Loucy (cell line): ENCODE measurements around the gene BMPER.

Experiments used
- H2AFZ ChIP-seq: fragments of 200-600 bp; sonication (generic); 2 replicates; pipeline ENCODE4 v1.6.0; 2016; ENCODE audit warnings: antibody characterized with exemption, mild to moderate bottlenecking, low read length, moderate library complexity
- H3F3A ChIP-seq: fragments of 200-600 bp; 2 replicates; pipeline ENCODE4 v1.6.0; 2016; ENCODE audit warnings: antibody characterized with exemption, low read depth, mild to moderate bottlenecking
- H3K27me3 ChIP-seq: fragments of 200-600 bp; sonication (generic); 2 replicates; pipeline ENCODE4 v1.6.1; 2014; ENCODE audit warnings: low read length, mild to moderate bottlenecking; ENCODE audit not compliant: insufficient read depth, poor library complexity, severe bottlenecking
- H3K36me3 ChIP-seq: fragments of 200-600 bp; sonication (generic); 2 replicates; pipeline ENCODE4 v1.6.1; 2016; ENCODE audit warnings: low read length; ENCODE audit not compliant: insufficient read depth
- H3K4me1 ChIP-seq: fragments of 200-600 bp; sonication (generic); 2 replicates; pipeline ENCODE4 v1.5.1; 2014; ENCODE audit warnings: low read length, mild to moderate bottlenecking; ENCODE audit not compliant: insufficient read depth, poor library complexity, severe bottlenecking
- H3K4me2 ChIP-seq: fragments of 200-600 bp; sonication (generic); 2 replicates; pipeline ENCODE4 v1.6.0; 2014; ENCODE audit warnings: antibody characterized with exemption, low read length, low read depth, mild to moderate bottlenecking; ENCODE audit not compliant: poor library complexity, severe bottlenecking
- H3K4me3 ChIP-seq: fragments of 200-600 bp; sonication (generic); 2 replicates; pipeline ENCODE4 v1.5.1; 2014; ENCODE audit warnings: low read length, mild to moderate bottlenecking, mixed read lengths; ENCODE audit not compliant: poor library complexity, severe bottlenecking
- H3K79me2 ChIP-seq: fragments of 200-600 bp; sonication (generic); 2 replicates; pipeline ENCODE4 v1.6.1; 2014; ENCODE audit warnings: low read length; ENCODE audit not compliant: insufficient read depth
- H3K9ac ChIP-seq: fragments of 200-600 bp; sonication (generic); 2 replicates; pipeline ENCODE4 v1.6.0; 2014; ENCODE audit warnings: mild to moderate bottlenecking, low read depth, low read length, moderate library complexity; ENCODE audit not compliant: poor library complexity, severe bottlenecking
- H3K9me2 ChIP-seq: fragments of 200-600 bp; sonication (generic); replicated peaks from 2 replicates; pipeline ENCODE4 v1.6.1; 2016; ENCODE audit warnings: low read depth, low read length, mixed read lengths
- H3K9me3 ChIP-seq: fragments of 200-600 bp; sonication (generic); 2 replicates; pipeline ENCODE4 v1.6.1; 2014; ENCODE audit warnings: mild to moderate bottlenecking, antibody characterized with exemption, low read length, low read depth; ENCODE audit not compliant: insufficient read depth
- H4K20me1 ChIP-seq: fragments of 200-600 bp; sonication (generic); 2 replicates; pipeline ENCODE4 v1.6.0; 2014; ENCODE audit warnings: antibody characterized with exemption, low read length, mild to moderate bottlenecking; ENCODE audit not compliant: insufficient read depth, poor library complexity, severe bottlenecking
- CTCF ChIP-seq: fragments of 200-600 bp; sonication (generic); conservative IDR thresholded peaks from 2 replicates; pipeline ENCODE4 v1.5.1; 2014; ENCODE audit warnings: mild to moderate bottlenecking, antibody characterized with exemption, low read length
- EZH2phosphoT487 ChIP-seq: fragments of 200-600 bp; IDR thresholded peaks from 2 replicates; pipeline ENCODE4 v1.6.1; 2018; ENCODE audit warnings: antibody characterized with exemption, mild to moderate bottlenecking, moderate library complexity, borderline replicate concordance

BMPER gene

GRCh38 chr7:33979300-33979806 lies 74.0 kb downstream of the BMPER start:
- H3K4me1 ChIP-seq = no peaks in the 10 kb centered on the region
- H3K9me3 ChIP-seq = no peaks in the 10 kb centered on the region
- H3F3A ChIP-seq = no peaks in the 10 kb centered on the region
- H3K4me3 ChIP-seq = no peak overlapping the region
- H3K27me3 ChIP-seq = no peaks in the 10 kb centered on the region
- H2AFZ ChIP-seq = no peak overlapping the region
- no peak for TF ChIP-seq CTCF
- no peak for TF ChIP-seq EZH2phosphoT487
- H3K9me2 ChIP-seq = no peaks in the 10 kb centered on the region
- no peak overlapping the region for H3K4me2 ChIP-seq
- H3K36me3 ChIP-seq = no peaks in the 10 kb centered on the region
- no peaks in the 10 kb centered on the region for H4K20me1 ChIP-seq
- H3K79me2 ChIP-seq = no peaks in the 10 kb centered on the region
- no peak overlapping the region for H3K9ac ChIP-seq

GRCh38 chr7:33979807-33980355 lies 74.5 kb downstream of the BMPER start:
- Histone ChIP-seq H3K4me2 (no peak overlapping the region), H3K9ac (no peak overlapping the region), H3K4me1 (no peaks in the 10 kb centered on the region), H3K9me2 (no peaks in the 10 kb centered on the region), H3K9me3 (no peaks in the 10 kb centered on the region), H3K4me3 (no peak overlapping the region), H3K36me3 (no peaks in the 10 kb centered on the region), H3K27me3 (no peaks in the 10 kb centered on the region), H3K79me2 (no peaks in the 10 kb centered on the region), H4K20me1 (no peaks in the 10 kb centered on the region), H3F3A (no peaks in the 10 kb centered on the region), H2AFZ (no peak overlapping the region)
- no peak for TF ChIP-seq CTCF
- no peak for TF ChIP-seq EZH2phosphoT487

- H3K4me3 ChIP-seq = no peak overlapping the region
- H3K36me3 ChIP-seq = no peaks in the 10 kb centered on the region
- no peak overlapping the region for H3K4me2 ChIP-seq
- H3K79me2 ChIP-seq = no peaks in the 10 kb centered on the region
- no peaks in the 10 kb centered on the region for H3K27me3 ChIP-seq
- TF ChIP-seq EZH2phosphoT487 = no peak
- no peak for TF ChIP-seq CTCF
- no peaks in the 10 kb centered on the region for H3K9me3 ChIP-seq
- no peaks in the 10 kb centered on the region for H3F3A ChIP-seq
- no peak overlapping the region for H2AFZ ChIP-seq
- H3K9me2 ChIP-seq = no peaks in the 10 kb centered on the region
- H3K9ac ChIP-seq = no peak overlapping the region
- no peaks in the 10 kb centered on the region for H3K4me1 ChIP-seq
- H4K20me1 ChIP-seq = no peaks in the 10 kb centered on the region
Measured at GRCh38 chr7:33981226-33981625, 75.9 kb downstream of the BMPER start.
